Central memory CD8-positive, alpha-beta T cell (primary cell): ENCODE results near the gene NOLC1.

Source experiments
- ATAC-seq: fragments of 150-1000 bp; cut with Tn5 transposase; replicated peaks from 2 replicates; pipeline ENCODE4 v1.10.0; 2022; ENCODE audit warnings: mild to moderate bottlenecking, moderate FRiP score, moderate number of reproducible peaks; ENCODE audit not compliant: poor library complexity, severe bottlenecking; ENCODE audit errors: extremely low read depth
- DNase-seq, 2 donors: peaks; one replicate each; pipeline ENCODE4 v3.0.0; 2021; ENCODE audit warnings: low spot score in 2 of 2
- H3K27ac Mint-ChIP-seq: one replicate; pipeline ENCODE4 v1.8.0; 2022; ENCODE audit warnings: low read depth, mild to moderate bottlenecking, moderate library complexity, mixed read lengths
- H3K27me3 Mint-ChIP-seq: one replicate; pipeline ENCODE4 v1.8.0; 2022; ENCODE audit warnings: mixed read lengths
- H3K36me3 Mint-ChIP-seq: one replicate; pipeline ENCODE4 v1.8.0; 2022; ENCODE audit warnings: mild to moderate bottlenecking, moderate library complexity, mixed read lengths; ENCODE audit not compliant: insufficient read depth
- H3K4me1 Mint-ChIP-seq: one replicate; pipeline ENCODE4 v1.8.0; 2022; ENCODE audit warnings: mixed read lengths
- H3K4me3 Mint-ChIP-seq: one replicate; pipeline ENCODE4 v1.8.0; 2022; ENCODE audit warnings: mild to moderate bottlenecking, moderate library complexity, mixed read lengths
- H3K9me3 Mint-ChIP-seq: one replicate; pipeline ENCODE4 v1.8.0; 2022; ENCODE audit warnings: mixed read lengths

NOLC1 gene

GRCh38 chr10:102208311-102209035, 56.3 kb downstream of the NOLC1 start:
- peaks cover 4% of the 10 kb centered on the region for H3K27me3 Mint-ChIP-seq
- H3K9me3 Mint-ChIP-seq, result no peaks in the 10 kb centered on the region
- H3K36me3 Mint-ChIP-seq, result peaks cover 3% of the 10 kb centered on the region
- DNase-seq (no peak), ATAC-seq (no peak)
- H3K4me3 Mint-ChIP-seq, result no peak overlapping the region
- H3K27ac Mint-ChIP-seq, result no peak overlapping the region
- no peaks in the 10 kb centered on the region for H3K4me1 Mint-ChIP-seq

- Mint-ChIP-seq H3K4me3 (no peak overlapping the region), H3K4me1 (no peaks in the 10 kb centered on the region), H3K27ac (no peak overlapping the region), H3K36me3 (peaks cover 3% of the 10 kb centered on the region), H3K9me3 (no peaks in the 10 kb centered on the region), H3K27me3 (no peaks in the 10 kb centered on the region)
- ATAC-seq (no peak), DNase-seq (no peak)
These were observed 59.6 kb downstream of the NOLC1 start for GRCh38 chr10:102211615-102212299.
